Nephron (organoid): ENCODE data around the gene DDX39A.

Source experiments
- H3K27ac Mint-ChIP-seq, 3 experiments: 2 replicates each; pipeline ENCODE4 v1.8.0; 2020; ENCODE audit warnings: mixed read lengths in 3 of 3, mild to moderate bottlenecking in 2 of 3, moderate library complexity in 1 of 3
- H3K27me3 Mint-ChIP-seq: 2 replicates; pipeline ENCODE4 v1.8.0; 2021; ENCODE audit warnings: low read depth, mild to moderate bottlenecking, moderate library complexity, mixed read lengths
- H3K36me3 Mint-ChIP-seq: 2 replicates; pipeline ENCODE4 v1.8.0; 2020; ENCODE audit warnings: low read depth, mixed read lengths
- H3K4me1 Mint-ChIP-seq: 2 replicates; pipeline ENCODE4 v1.8.0; 2020; ENCODE audit warnings: mixed read lengths
- H3K4me3 Mint-ChIP-seq, 3 experiments: 2 replicates each; pipeline ENCODE4 v1.8.0; 2020; ENCODE audit warnings: mild to moderate bottlenecking in 3 of 3, mixed read lengths in 3 of 3, moderate library complexity in 2 of 3
- H3K9me3 Mint-ChIP-seq: 2 replicates; pipeline ENCODE4 v1.8.0; 2020; ENCODE audit warnings: mixed read lengths
- CTCF ChIP-seq, 3 experiments: fragments of 200-600 bp; sonication (generic); IDR thresholded peaks; one replicate each; pipeline ENCODE4 v1.5.0; 2021; ENCODE audit warnings: antibody characterized with exemption in 3 of 3; ENCODE audit not compliant: unreplicated experiment in 3 of 3

DDX39A gene

GRCh38 chr19:14395262-14395661 lies 23.9 kb downstream of the DDX39A start:
- TF ChIP-seq CTCF (IDR thresholded peaks at IDR 0.05; ENCODE audit: unreplicated experiment in 3 of 3), result no peak
- Mint-ChIP-seq H3K27me3 (no peaks in the 10 kb centered on the region), H3K4me1 (no peaks in the 10 kb centered on the region), H3K9me3 (no peaks in the 10 kb centered on the region), H3K27ac (no peak overlapping the region), H3K4me3 (no peak overlapping the region), H3K36me3 (no peaks in the 10 kb centered on the region)

GRCh38 chr19:14394167-14394566 lies 25.0 kb downstream of the DDX39A start:
- Mint-ChIP-seq H3K27ac (no peak overlapping the region), H3K9me3 (no peaks in the 10 kb centered on the region), H3K27me3 (no peaks in the 10 kb centered on the region), H3K36me3 (no peaks in the 10 kb centered on the region), H3K4me3 (no peak overlapping the region), H3K4me1 (no peaks in the 10 kb centered on the region)
- TF ChIP-seq CTCF (IDR thresholded peaks at IDR 0.05; ENCODE audit: unreplicated experiment in 3 of 3), result no peak

GRCh38 chr19:14393329-14393728 lies 25.8 kb downstream of the DDX39A start:
- H3K4me3 Mint-ChIP-seq, result no peak overlapping the region
- no peak overlapping the region for H3K27ac Mint-ChIP-seq
- no peaks in the 10 kb centered on the region for H3K9me3 Mint-ChIP-seq
- H3K4me1 Mint-ChIP-seq, result no peaks in the 10 kb centered on the region
- H3K27me3 Mint-ChIP-seq, result no peaks in the 10 kb centered on the region
- H3K36me3 Mint-ChIP-seq, result no peaks in the 10 kb centered on the region
- TF ChIP-seq CTCF (IDR thresholded peaks at IDR 0.05; ENCODE audit: unreplicated experiment in 3 of 3), result no peak

GRCh38 chr19:14391156-14391821 lies 27.9 kb downstream of the DDX39A start:
- H3K27me3 Mint-ChIP-seq, result no peaks in the 10 kb centered on the region
- H3K36me3 Mint-ChIP-seq, result no peaks in the 10 kb centered on the region
- H3K4me1 Mint-ChIP-seq, result no peaks in the 10 kb centered on the region
- no peak for TF ChIP-seq CTCF (IDR thresholded peaks at IDR 0.05; ENCODE audit: unreplicated experiment in 3 of 3)
- no peak overlapping the region for H3K4me3 Mint-ChIP-seq
- H3K9me3 Mint-ChIP-seq, result no peaks in the 10 kb centered on the region
- no peak overlapping the region for H3K27ac Mint-ChIP-seq

- Mint-ChIP-seq H3K4me3 (no peak overlapping the region), H3K36me3 (no peaks in the 10 kb centered on the region), H3K9me3 (no peaks in the 10 kb centered on the region), H3K27ac (no peak overlapping the region), H3K27me3 (no peaks in the 10 kb centered on the region), H3K4me1 (no peaks in the 10 kb centered on the region)
- no peak for TF ChIP-seq CTCF (IDR thresholded peaks at IDR 0.05; ENCODE audit: unreplicated experiment in 3 of 3)
Measured at GRCh38 chr19:14390548-14390947, 28.6 kb downstream of the DDX39A start.

- Mint-ChIP-seq H3K36me3 (no peaks in the 10 kb centered on the region), H3K9me3 (no peaks in the 10 kb centered on the region), H3K27me3 (no peaks in the 10 kb centered on the region), H3K27ac (peak overlapping the region in 2 of 3 experiments; percentile 15 to 24), H3K4me1 (peaks cover 24% of the 10 kb centered on the region), H3K4me3 (peak overlapping the region in 1 of 3 experiments; percentile 37)
- TF ChIP-seq CTCF (IDR thresholded peaks at IDR 0.05; ENCODE audit: unreplicated experiment in 3 of 3), result no peak
Measured at GRCh38 chr19:14385492-14385891, 33.6 kb downstream of the DDX39A start.
